Endothelial cell of umbilical vein (primary cell): ENCODE results near the gene PKP4.

Source experiments
- CTCF ChIP-seq, 2 donors: IDR thresholded peaks; 1 replicate in 1 of 2; 2 replicates in 1 of 2; pipeline ENCODE4 v1.5.1; 2011; ENCODE audit warnings: low read length in 2 of 2, mild to moderate bottlenecking in 2 of 2, moderate library complexity in 2 of 2, control low read depth in 1 of 2, inconsistent platforms in 1 of 2, low read depth in 1 of 2; ENCODE audit not compliant: insufficient read depth in 1 of 2; ENCODE audit errors: extremely low read depth in 1 of 2
- EZH2 ChIP-seq: IDR thresholded peaks from 2 replicates; pipeline ENCODE4 v1.6.1; 2012; ENCODE audit warnings: borderline replicate concordance, low read depth, mild to moderate bottlenecking, moderate library complexity, low read length, inconsistent platforms; ENCODE audit not compliant: severe bottlenecking
- FOS ChIP-seq: IDR thresholded peaks from 2 replicates; pipeline ENCODE4 v1.6.1; 2011; ENCODE audit warnings: mild to moderate bottlenecking, low read length, moderate library complexity, borderline replicate concordance; ENCODE audit not compliant: insufficient read depth
- MAX ChIP-seq: IDR thresholded peaks from 2 replicates; pipeline ENCODE4 v1.6.1; 2011; ENCODE audit not compliant: insufficient read depth, insufficient read length
- POLR2A ChIP-seq: IDR thresholded peaks from 2 replicates; pipeline ENCODE4 v1.6.1; 2012; ENCODE audit warnings: low read depth, mild to moderate bottlenecking, control low read depth, low read length
- POLR2AphosphoS5 ChIP-seq: IDR thresholded peaks from 2 replicates; pipeline ENCODE4 v1.6.1; 2012; ENCODE audit warnings: low read depth, mild to moderate bottlenecking, control low read depth, low read length, moderate library complexity; ENCODE audit not compliant: insufficient read depth

GRCh38 chr2:158459161-158460003 is 2.6 kb downstream of the PKP4 start:
- TF ChIP-seq CTCF (IDR thresholded peaks at IDR 0.05; ENCODE audit: extremely low read depth in 1 of 2, insufficient read depth in 1 of 2, low read depth in 1 of 2, low read length in 2 of 2) (no peak), POLR2A (no peak), FOS (no peak), EZH2 (no peak), POLR2AphosphoS5 (no peak), MAX (no peak)
